AML-193 (cell line): ENCODE measurements around the gene CGB3.
"Not testable (repeated sequence)": the region's sequence is repeated elsewhere in the genome, so short reads cannot be mapped to it uniquely, and the experiment has no call there.

Source experiments
- DNase-seq, 2 experiments: peaks; one replicate each; lab custom pipeline; 2025; lab: John Stamatoyannopoulos, UW

Gene CGB3

GRCh38 chr19:49024233-49024632, at the start of gene CGB3:
Gene CGB3, minus strand, starts transcription at chr19:49024333. Its CDS starts 362 bp downstream, at chr19:49023971.
- DNase-seq: not testable (repeated sequence)

- DNase-seq: no peak
Measured at GRCh38 chr19:49071860-49072547, 47.9 kb upstream of the CGB3 start.

GRCh38 chr19:49070416-49070815, 46.3 kb upstream of the CGB3 start:
- DNase-seq: no peak

- no peak for DNase-seq
Measured at GRCh38 chr19:49069026-49069425, 44.9 kb upstream of the CGB3 start.

- no peak for DNase-seq
Measured at GRCh38 chr19:49067554-49067953, 43.4 kb upstream of the CGB3 start.

GRCh38 chr19:49065905-49066512, 41.9 kb upstream of the CGB3 start:
- DNase-seq: no peak

GRCh38 chr19:49064768-49065611, 40.9 kb upstream of the CGB3 start, which contains the start of gene NTF4:
Gene NTF4, minus strand, starts transcription at chr19:49064818. Its CDS starts 2,821 bp downstream, at chr19:49061997.
- DNase-seq: no peak

GRCh38 chr19:49064029-49064629, 40.0 kb upstream of the CGB3 start:
- DNase-seq: no peak

- no peak for DNase-seq
Measured at GRCh38 chr19:49061445-49061844, 37.3 kb upstream of the CGB3 start.

GRCh38 chr19:49061000-49061399, 36.9 kb upstream of the CGB3 start:
- DNase-seq: no peak

- DNase-seq: no peak
Measured at GRCh38 chr19:49059053-49059452, 34.9 kb upstream of the CGB3 start.

GRCh38 chr19:49058562-49058961, 34.4 kb upstream of the CGB3 start:
- no peak for DNase-seq

- no peak for DNase-seq
Measured at GRCh38 chr19:49057636-49058234, 33.6 kb upstream of the CGB3 start, which contains the start of gene CGB7. Gene CGB7, minus strand, starts transcription at chr19:49057749. Its CDS starts 2,374 bp downstream, at chr19:49055375.

GRCh38 chr19:49056902-49057596, 32.9 kb upstream of the CGB3 start:
- not testable (repeated sequence) for DNase-seq

- DNase-seq: no peak
Measured at GRCh38 chr19:49056101-49056901, 32.2 kb upstream of the CGB3 start.

GRCh38 chr19:49050376-49051033, 26.4 kb upstream of the CGB3 start:
- not testable (repeated sequence) for DNase-seq

GRCh38 chr19:49049834-49050233, 25.7 kb upstream of the CGB3 start:
- not testable (repeated sequence) for DNase-seq

GRCh38 chr19:49049011-49049410, 24.9 kb upstream of the CGB3 start, which contains the start of gene CGB8:
Gene CGB8, minus strand, starts transcription at chr19:49049111. Its CDS starts 372 bp downstream, at chr19:49048739.
- not testable (repeated sequence) for DNase-seq

- not testable (repeated sequence) for DNase-seq
Measured at GRCh38 chr19:49043548-49043947, 19.4 kb upstream of the CGB3 start, which contains the start of gene CGB5. Gene CGB5, plus strand, starts transcription at chr19:49043848. Its CDS starts 362 bp downstream, at chr19:49044210.
